Measurements from ENCODE around the gene KCNA3. TPM values are rescaled to one million over a fixed set of nuclear protein-coding genes. Genes with fewer than 3 reads are reported as not detected.

The KCNA3 gene
- total RNA-seq, 2 experiments from 2014 or later = 59.8 to 95.2 TPM

- CTCF ChIA-PET = interaction anchor here (1.5 to 7.1 kb wide), 9 partner anchors 10 to 120 kb away, joined by 3 to 90 read pairs (median 17); partner anchors contain the start of gene KCNA3
- Mint-ChIP-seq H3K36me3 (peaks cover 8% of the 10 kb centered on the region), H3K9me3 (ENCODE audit: low read depth) (no peaks in the 10 kb centered on the region), H3K27me3 (no peaks in the 10 kb centered on the region), H3K27ac (no peak overlapping the region), H3K4me3 (no peak overlapping the region), H3K4me1 (peaks cover 45% of the 10 kb centered on the region)
- DNase-seq = no peak
- no peak for ATAC-seq
These were observed 28.7 kb downstream of the KCNA3 start for GRCh38 chr1:110645821-110646735.

- DNase-seq (no peak), ATAC-seq (no peak)
- Mint-ChIP-seq H3K9me3 (ENCODE audit: low read depth) (peaks cover 3% of the 10 kb centered on the region), H3K4me1 (peaks cover 44% of the 10 kb centered on the region), H3K27me3 (no peaks in the 10 kb centered on the region), H3K27ac (peak overlapping the region; percentile 7), H3K4me3 (no peak overlapping the region), H3K36me3 (peaks cover 10% of the 10 kb centered on the region)
- CTCF ChIA-PET = interaction anchor here (0.8 to 7.1 kb wide), 7 partner anchors 9 to 136 kb away, joined by 3 to 90 read pairs (median 22); partner anchors contain the start of gene KCNA3
These were observed 29.5 kb downstream of the KCNA3 start for GRCh38 chr1:110645211-110645610.

- H3K4me1 Mint-ChIP-seq = peaks cover 56% of the 10 kb centered on the region
- CTCF ChIA-PET = interaction anchor here (0.9 to 7.1 kb wide), 5 partner anchors 7 to 137 kb away, joined by 3 to 90 read pairs (median 39); partner anchors contain the start of gene KCNA3
- H3K27me3 Mint-ChIP-seq = no peaks in the 10 kb centered on the region
- H3K36me3 Mint-ChIP-seq = peaks cover 14% of the 10 kb centered on the region
- no peak overlapping the region for H3K4me3 Mint-ChIP-seq
- peaks cover 4% of the 10 kb centered on the region for H3K9me3 Mint-ChIP-seq (ENCODE audit: low read depth)
- H3K27ac Mint-ChIP-seq = peak overlapping the region; percentile 43
- DNase-seq (no peak), ATAC-seq (no peak)
These were observed 30.8 kb downstream of the KCNA3 start for GRCh38 chr1:110643879-110644472.

- peaks cover 4% of the 10 kb centered on the region for H3K9me3 Mint-ChIP-seq (ENCODE audit: low read depth)
- ATAC-seq = no peak
- peaks cover 14% of the 10 kb centered on the region for H3K36me3 Mint-ChIP-seq
- H3K27me3 Mint-ChIP-seq = no peaks in the 10 kb centered on the region
- CTCF ChIA-PET = interaction anchor here (1.0 to 6.6 kb wide), 3 partner anchors 7 to 21 kb away, joined by 3 to 90 read pairs (median 10); no protein-coding TSS in a partner anchor
- H3K27ac Mint-ChIP-seq = peak overlapping the region; percentile 30
- no peak for DNase-seq
- peaks cover 71% of the 10 kb centered on the region for H3K4me1 Mint-ChIP-seq
- H3K4me3 Mint-ChIP-seq = no peak overlapping the region
These were observed 34.9 kb downstream of the KCNA3 start for GRCh38 chr1:110639724-110640386.

- H3K9me3 Mint-ChIP-seq (ENCODE audit: low read depth) = peaks cover 4% of the 10 kb centered on the region
- CTCF ChIA-PET = interaction anchor here (0.8 to 6.6 kb wide), 10 partner anchors 8 to 354 kb away, joined by 3 to 90 read pairs (median 8); no protein-coding TSS in a partner anchor
- ATAC-seq (no peak), DNase-seq (no peak)
- H3K27ac Mint-ChIP-seq = peak overlapping the region; percentile 81
- H3K27me3 Mint-ChIP-seq = no peaks in the 10 kb centered on the region
- peaks cover 58% of the 10 kb centered on the region for H3K4me1 Mint-ChIP-seq
- H3K4me3 Mint-ChIP-seq = no peak overlapping the region
- H3K36me3 Mint-ChIP-seq = peaks cover 14% of the 10 kb centered on the region
These were observed 36.2 kb downstream of the KCNA3 start for GRCh38 chr1:110638556-110638955.

- peaks cover 4% of the 10 kb centered on the region for H3K9me3 Mint-ChIP-seq (ENCODE audit: low read depth)
- peaks cover 54% of the 10 kb centered on the region for H3K4me1 Mint-ChIP-seq
- CTCF ChIA-PET = interaction anchor here (0.8 to 6.6 kb wide), 10 partner anchors 9 to 355 kb away, joined by 3 to 90 read pairs (median 8); no protein-coding TSS in a partner anchor
- no peak for DNase-seq
- peak; percentile 4 for ATAC-seq
- H3K27ac Mint-ChIP-seq = peak overlapping the region; percentile 81
- no peak overlapping the region for H3K4me3 Mint-ChIP-seq
- peaks cover 16% of the 10 kb centered on the region for H3K36me3 Mint-ChIP-seq
- H3K27me3 Mint-ChIP-seq = no peaks in the 10 kb centered on the region
These were observed 36.7 kb downstream of the KCNA3 start for GRCh38 chr1:110638058-110638457.

GRCh38 chr1:110637475-110637874 is 37.3 kb downstream of the KCNA3 start:
- no peak overlapping the region for H3K4me3 Mint-ChIP-seq
- peaks cover 12% of the 10 kb centered on the region for H3K36me3 Mint-ChIP-seq
- H3K9me3 Mint-ChIP-seq (ENCODE audit: low read depth) = peaks cover 4% of the 10 kb centered on the region
- H3K27me3 Mint-ChIP-seq = no peaks in the 10 kb centered on the region
- CTCF ChIA-PET = interaction anchor here (1.3 to 6.6 kb wide), 8 partner anchors 9 to 355 kb away, joined by 3 to 90 read pairs (median 11); no protein-coding TSS in a partner anchor
- peak; percentile 4 for ATAC-seq
- peak overlapping the region; percentile 81 for H3K27ac Mint-ChIP-seq
- no peak for DNase-seq
- peaks cover 48% of the 10 kb centered on the region for H3K4me1 Mint-ChIP-seq

GRCh38 chr1:110636149-110636935 is 38.4 kb downstream of the KCNA3 start:
- peak overlapping the region; percentile 94 for H3K27ac Mint-ChIP-seq

GRCh38 chr1:110635434-110635833 is 39.3 kb downstream of the KCNA3 start:
- Mint-ChIP-seq H3K27ac (peak overlapping the region; percentile 94), H3K4me3 (peak overlapping the region; percentile 58), H3K4me1 (peaks cover 34% of the 10 kb centered on the region), H3K36me3 (peaks cover 8% of the 10 kb centered on the region), H3K9me3 (ENCODE audit: low read depth) (peaks cover 4% of the 10 kb centered on the region), H3K27me3 (no peaks in the 10 kb centered on the region)
- ATAC-seq = no peak
- no peak for DNase-seq
- CTCF ChIA-PET = interaction anchor here (1.0 to 6.6 kb wide), 9 partner anchors 11 to 357 kb away, joined by 3 to 90 read pairs (median 6); no protein-coding TSS in a partner anchor

More at GRCh38 chr1:110636149-110636935, 38.4 kb downstream of the KCNA3 start:
- DNase-seq (no peak), ATAC-seq (no peak)
- H3K9me3 Mint-ChIP-seq (ENCODE audit: low read depth) = peaks cover 4% of the 10 kb centered on the region
- CTCF ChIA-PET = interaction anchor here (0.9 to 6.6 kb wide), 10 partner anchors 10 to 150 kb away, joined by 3 to 90 read pairs (median 6); no protein-coding TSS in a partner anchor
- H3K36me3 Mint-ChIP-seq = peaks cover 10% of the 10 kb centered on the region
- peak overlapping the region; percentile 58 for H3K4me3 Mint-ChIP-seq
- no peaks in the 10 kb centered on the region for H3K27me3 Mint-ChIP-seq
- H3K4me1 Mint-ChIP-seq = peaks cover 38% of the 10 kb centered on the region

- H3K27ac Mint-ChIP-seq = peak overlapping the region; percentile 94
- peak overlapping the region; percentile 58 for H3K4me3 Mint-ChIP-seq
- ATAC-seq (peak; percentile 28), DNase-seq (peak; percentile 79)
- CTCF ChIA-PET = interaction anchor here (0.7 to 6.6 kb wide), 12 partner anchors 8 to 703 kb away, joined by 3 to 90 read pairs (median 6); no protein-coding TSS in a partner anchor
- H3K27me3 Mint-ChIP-seq = no peaks in the 10 kb centered on the region
- H3K36me3 Mint-ChIP-seq = peaks cover 3% of the 10 kb centered on the region
- peaks cover 27% of the 10 kb centered on the region for H3K4me1 Mint-ChIP-seq
- no peaks in the 10 kb centered on the region for H3K9me3 Mint-ChIP-seq (ENCODE audit: low read depth)
These were observed 40.1 kb downstream of the KCNA3 start for GRCh38 chr1:110634455-110635311.

GRCh38 chr1:110634086-110634454 is 40.7 kb downstream of the KCNA3 start:
- H3K4me1 Mint-ChIP-seq = peaks cover 26% of the 10 kb centered on the region
- no peaks in the 10 kb centered on the region for H3K9me3 Mint-ChIP-seq (ENCODE audit: low read depth)
- ATAC-seq = no peak

More at GRCh38 chr1:110634086-110634454, 40.7 kb downstream of the KCNA3 start:
- CTCF ChIA-PET = interaction anchor here (1.3 to 6.6 kb wide), 9 partner anchors 9 to 358 kb away, joined by 3 to 90 read pairs (median 7); no protein-coding TSS in a partner anchor
- peak overlapping the region; percentile 58 for H3K4me3 Mint-ChIP-seq
- no peak for DNase-seq
- H3K27ac Mint-ChIP-seq = peak overlapping the region; percentile 94
- H3K27me3 Mint-ChIP-seq = no peaks in the 10 kb centered on the region
- peaks cover 7% of the 10 kb centered on the region for H3K36me3 Mint-ChIP-seq
